GM12878 (cell line): ENCODE measurements around the gene MAIP1. TPM values are rescaled to one million over a fixed set of nuclear protein-coding genes. Genes with fewer than 3 reads are reported as not detected.

Experiments used
- ATAC-seq: fragments of 200-7000 bp; cut with Tn5 transposase; 3 replicates; pipeline ENCODE4 v1.9.1; 2020; ENCODE audit warnings: mild to moderate bottlenecking, moderate library complexity
- BruUV-seq: library from RNA; stranded (reverse); fragments of 400-500 nt; replicated peaks from 2 replicates; lab custom pipeline; 2021; lab: Mats Ljungman, UMichigan
- CTCF ChIA-PET: fragments of 300-600 bp; sonication (Branson Sonifier 250); formaldehyde crosslinking; extraction: SDS; loops from one replicate; lab custom pipeline; 2021; ENCODE audit warnings: inconsistent platforms; lab: Yijun Ruan, JAX
- POLR2A ChIA-PET: fragments of 350-600 bp; formaldehyde crosslinking; extraction: SDS; loops from one replicate; lab custom pipeline; 2021; ENCODE audit warnings: inconsistent platforms; lab: Charles Lee
- RAD21 ChIA-PET: fragments of 300-600 bp; sonication (Branson Sonifier 250); formaldehyde crosslinking; loops from one replicate; lab custom pipeline; 2023; ENCODE audit warnings: antibody characterized with exemption; ENCODE audit not compliant: unreplicated experiment; lab: Charles Lee
- SMC1A ChIA-PET: fragments of 300-600 bp; sonication (Branson Sonifier 250); formaldehyde crosslinking; loops from one replicate; lab custom pipeline; 2023; ENCODE audit not compliant: unreplicated experiment, uncharacterized antibody; lab: Charles Lee
- DNase-seq: peaks from one replicate; pipeline ENCODE4 v3.0.0-alpha.2; 2011; ENCODE audit warnings: low read depth, low spot score
- FAIRE-seq: peaks from 3 replicates; lab custom pipeline; 2011; peaks lifted over from hg19 to GRCh38; lab: Jason Lieb, UNC
- H2AFZ ChIP-seq: 2 replicates; pipeline ENCODE4 v1.6.0; 2011; ENCODE audit warnings: low read depth, low read length, control low read depth; ENCODE audit not compliant: control insufficient read depth
- H3K27ac ChIP-seq: 2 replicates; pipeline ENCODE4 v1.5.1; 2011; ENCODE audit warnings: control low read depth; ENCODE audit not compliant: control insufficient read depth, insufficient read depth
- H3K27me3 ChIP-seq, 2 experiments: replicated peaks in 1 of 2; 2 replicates each; pipeline versions ENCODE4 v1.6.0 to v1.6.1; 2011; ENCODE audit warnings: low read length in 1 of 2; ENCODE audit not compliant: control insufficient read depth in 2 of 2, insufficient read depth in 2 of 2
- H3K36me3 ChIP-seq, 2 experiments: 2 replicates each; pipeline ENCODE4 v1.5.1; 2011; ENCODE audit warnings: low read length in 1 of 2; ENCODE audit not compliant: control insufficient read depth in 2 of 2, insufficient read depth in 2 of 2
- H3K4me1 ChIP-seq: 2 replicates; pipeline ENCODE4 v1.6.1; 2011; ENCODE audit warnings: mild to moderate bottlenecking, low read length, moderate library complexity, mixed read lengths; ENCODE audit not compliant: control insufficient read depth, insufficient read depth
- H3K4me2 ChIP-seq: 2 replicates; pipeline ENCODE4 v1.6.0; 2011; ENCODE audit warnings: control low read depth; ENCODE audit not compliant: control insufficient read depth, insufficient read depth
- H3K4me3 ChIP-seq: fragments of 200-600 bp; sonication (generic); 2 replicates; pipeline ENCODE4 v1.5.1; 2016
- H3K79me2 ChIP-seq: 2 replicates; pipeline ENCODE4 v1.6.0; 2011; ENCODE audit warnings: low read length; ENCODE audit not compliant: control insufficient read depth, insufficient read depth
- H3K9ac ChIP-seq: 2 replicates; pipeline ENCODE4 v1.8.0; 2011; ENCODE audit warnings: low read length, control low read depth, mixed read lengths; ENCODE audit not compliant: control insufficient read depth, insufficient read depth
- H3K9me3 ChIP-seq: replicated peaks from 3 replicates; pipeline ENCODE4 v1.5.1; 2011; ENCODE audit warnings: mild to moderate bottlenecking, low read length; ENCODE audit not compliant: control insufficient read depth, insufficient read depth
- H4K20me1 ChIP-seq: 2 replicates; pipeline ENCODE4 v1.6.0; 2011; ENCODE audit not compliant: control insufficient read depth, insufficient read depth
- CREM ChIP-seq: IDR thresholded peaks from 2 replicates; pipeline ENCODE4 v1.6.1; 2014; ENCODE audit warnings: antibody characterized with exemption, low read depth
- GATAD2B ChIP-seq: fragments of 450-650 bp; conservative IDR thresholded peaks from 2 replicates; pipeline ENCODE4 v1.6.1; 2017; ENCODE audit warnings: low read depth, mild to moderate bottlenecking, moderate library complexity
- KAT2A ChIP-seq: conservative IDR thresholded peaks from 2 replicates; pipeline ENCODE4 v1.6.1; 2011; ENCODE audit warnings: low read depth, low read length; ENCODE audit not compliant: control insufficient read depth
- MLLT1 ChIP-seq: fragments of 450-650 bp; IDR thresholded peaks from 2 replicates; pipeline ENCODE4 v1.6.1; 2016; ENCODE audit warnings: mild to moderate bottlenecking
- NBN ChIP-seq: fragments of 450-650 bp; IDR thresholded peaks from 2 replicates; pipeline ENCODE4 v1.6.1; 2016
- NR2C1 ChIP-seq: fragments of 450-650 bp; IDR thresholded peaks from 2 replicates; pipeline ENCODE4 v1.6.1; 2017; ENCODE audit warnings: antibody characterized with exemption, mild to moderate bottlenecking, moderate library complexity
- SMAD5 ChIP-seq: IDR thresholded peaks from 2 replicates; pipeline ENCODE4 v1.6.1; 2016; ENCODE audit warnings: antibody characterized with exemption, low read depth
- SMARCA5 ChIP-seq: fragments of 450-650 bp; IDR thresholded peaks from 2 replicates; pipeline ENCODE4 v1.6.1; 2017; ENCODE audit warnings: mild to moderate bottlenecking
- SRF ChIP-seq, 2 experiments: IDR thresholded peaks; 2 replicates each; pipeline ENCODE4 v1.6.1; 2011; ENCODE audit warnings: low read depth in 2 of 2, low read length in 2 of 2, mild to moderate bottlenecking in 1 of 2, moderate library complexity in 1 of 2
- STAT1 ChIP-seq: fragments of 450-650 bp; conservative IDR thresholded peaks from 2 replicates; pipeline ENCODE4 v1.6.1; 2014; ENCODE audit warnings: antibody characterized with exemption, mild to moderate bottlenecking
- ZNF24 ChIP-seq: fragments of 450-650 bp; IDR thresholded peaks from 2 replicates; pipeline ENCODE4 v1.6.1; 2017; ENCODE audit warnings: antibody characterized with exemption, mild to moderate bottlenecking
- WGBS: methylation state at CpG from one replicate; pipeline ENCODE4 v1.1.6; 2016; ENCODE audit warnings: low lambda C conversion rate; ENCODE audit not compliant: insufficient replicate concordance, insufficient coverage; ENCODE audit errors: missing lambda C conversion rate; 5-methylcytosine and 5-hydroxymethylcytosine counted together
- in situ Hi-C: fragments of 300-500 bp; cut with MboI; formaldehyde crosslinking; loops from 9 replicates; pipeline ENCODE4 v1.14.3; 2018; ENCODE audit warnings: mixed read lengths
- intact Hi-C: fragments of 100-400 bp; cut with micrococcal nuclease; formaldehyde crosslinking; loops from one replicate; pipeline ENCODE4 v1.14.2; 2022; ENCODE audit not compliant: unreplicated experiment
- polyA plus RNA-seq, 11 experiments: library from polyadenylated mRNA; depleted of rRNA in 4 of 11; unstranded in 6 of 11; stranded (reverse) in 5 of 11; fragments of >200 nt; fragmentation: Nextera tagmentation in 4 of 11; fragmentation: Illumina TruSeq in 1 of 11; extraction: Ambion mirVana in 4 of 11; extraction: Trizol in 1 of 11; gene quantifications; 1 replicate in 1 of 11; 2 replicates in 10 of 11; pipeline versions ENCODE4 v1.2.1 to v1.2.3, GENCODE V29; 2011 to 2016; ENCODE audit warnings: inconsistent platforms in 2 of 11, missing spikeins in 2 of 11, low read depth in 1 of 11
- total RNA-seq, 4 experiments: library from RNA; depleted of rRNA in 3 of 4; stranded (reverse); fragments of >200 nt in 3 of 4; fragmentation: Illumina TruSeq in 1 of 4; extraction: Trizol in 1 of 4; gene quantifications; 2 replicates each; pipeline versions ENCODE4 v1.2.1 to v1.2.3, GENCODE V29; 2013 to 2021

Gene MAIP1
- total and polyA plus RNA-seq, 10 of the 15 experiments (the other 5 are each of a cell fraction or from before 2014, with no cell fraction given) = 5.4 to 41.4 (median 25.4) TPM

GRCh38 chr2:199992296-199992695, 36.9 kb downstream of the MAIP1 start:
- Histone ChIP-seq H3K27ac (no peak overlapping the region), H3K9ac (no peak overlapping the region), H3K4me1 (no peaks in the 10 kb centered on the region), H3K36me3 (no peaks in the 10 kb centered on the region), H4K20me1 (no peaks in the 10 kb centered on the region), H3K4me3 (no peak overlapping the region), H3K4me2 (no peak overlapping the region), H3K9me3 (no peaks in the 10 kb centered on the region), H3K79me2 (no peaks in the 10 kb centered on the region), H2AFZ (no peak overlapping the region)
- SMC1A ChIA-PET = no interaction called here
- CTCF ChIA-PET = interaction anchor here (1.5 kb wide), 1 partner anchor 12 kb away, joined by 5 read pairs; no protein-coding TSS in a partner anchor
- in situ Hi-C loops = no loop called here
- RAD21 ChIA-PET = no interaction called here
- 39% methylated on average over 3 of the region's 3 CpGs for WGBS
- POLR2A ChIA-PET = no interaction called here
- intact Hi-C loops = no loop called here
- ATAC-seq (no peak), DNase-seq (no peak)
- no peak for TF ChIP-seq SMAD5
- no peak for TF ChIP-seq NR2C1
- TF ChIP-seq SMARCA5 = no peak
- TF ChIP-seq GATAD2B = no peak
- no peak for TF ChIP-seq SRF (IDR thresholded peaks at IDR 0.05; ENCODE audit: low read depth in 2 of 2, low read length in 2 of 2)
- no peak for TF ChIP-seq ZNF24
- TF ChIP-seq MLLT1 = no peak
- no peak for TF ChIP-seq NBN
- no peak for TF ChIP-seq STAT1
- no peak for TF ChIP-seq CREM
- TF ChIP-seq KAT2A = no peak
- TF ChIP-seq, all 136 proteins: peak for 0
- no peaks in the 10 kb centered on the region; a peak in 1 of 4 replicates for H3K27me3 ChIP-seq
- no TSS peak for BruUV-seq
- FAIRE-seq = no peak
